Measurements from ENCODE around the gene ZCCHC7. TPM values are rescaled to one million over a fixed set of nuclear protein-coding genes. Genes with fewer than 3 reads are reported as not detected.

The ZCCHC7 gene
- total and polyA plus RNA-seq, 10 of the 15 experiments (the other 5 are each of a cell fraction or from before 2014, with no cell fraction given): 42.9 to 178 (median 53.3) TPM

- TF ChIP-seq CBFB (IDR thresholded peaks at IDR 0.05; ENCODE audit: low read depth): 0 out of 2 replicates have a peak, but pooled peaks have one; percentile 23
- no peak for TF ChIP-seq HDGF (IDR thresholded peaks at IDR 0.05)
- no peak for TF ChIP-seq WRNIP1 (IDR thresholded peaks at IDR 0.05; ENCODE audit: borderline replicate concordance, low read depth, low read length)
- no peak for TF ChIP-seq SMAD5 (IDR thresholded peaks at IDR 0.05; ENCODE audit: low read depth)
- peak; percentile 76 to 90 (median 77) for TF ChIP-seq CTCF (IDR thresholded peaks at IDR 0.05 in 2 of 3, conservative IDR thresholded peaks at IDR 0.05 in 1 of 3; ENCODE audit: control insufficient read depth in 2 of 3, extremely low read depth in 1 of 3, insufficient read depth in 1 of 3, low read depth in 3 of 3, low read length in 3 of 3)
- no peak for TF ChIP-seq EZH2 (IDR thresholded peaks at IDR 0.05; ENCODE audit: borderline replicate concordance, control insufficient read depth, low read depth, low read length)
- TF ChIP-seq POLR2A (IDR thresholded peaks at IDR 0.05; ENCODE audit: low read depth, low read length): no peak
- no peak for TF ChIP-seq ZNF384 (IDR thresholded peaks at IDR 0.05; ENCODE audit: borderline replicate concordance, low read depth, low read length)
- peak; percentile 80 to 83 for TF ChIP-seq IKZF2 (IDR thresholded peaks at IDR 0.05)
- no peak for TF ChIP-seq GABPA (IDR thresholded peaks at IDR 0.05; ENCODE audit: low read depth)
- no peak for TF ChIP-seq TCF7 (IDR thresholded peaks at IDR 0.05; ENCODE audit: borderline replicate concordance)
- TF ChIP-seq BCLAF1 (IDR thresholded peaks at IDR 0.05): no peak
- TF ChIP-seq NR2C2 (IDR thresholded peaks at IDR 0.05; ENCODE audit: borderline replicate concordance, control insufficient read depth, insufficient read length, low read depth): no peak
- TF ChIP-seq NKRF (conservative IDR thresholded peaks at IDR 0.05): 0 out of 2 replicates have a peak, but pooled peaks have one; percentile 29
- TF ChIP-seq MEF2B (IDR thresholded peaks at IDR 0.05; ENCODE audit: partially characterized antibody, poor library complexity, severe bottlenecking): peak; percentile 42
- TF ChIP-seq FOXM1 (IDR thresholded peaks at IDR 0.05; ENCODE audit: low read depth, low read length): 0 out of 2 replicates have a peak, but pooled peaks have one; percentile 64
- no peak for TF ChIP-seq RFX5 (IDR thresholded peaks at IDR 0.05; ENCODE audit: low read depth, low read length)
- no peak for TF ChIP-seq JUND (IDR thresholded peaks at IDR 0.05; ENCODE audit: low read depth, low read length)
- no peak for TF ChIP-seq ZNF207 (IDR thresholded peaks at IDR 0.05; ENCODE audit: borderline replicate concordance)
- TF ChIP-seq CBX5 (IDR thresholded peaks at IDR 0.05; ENCODE audit: low read depth): 0 out of 2 replicates have a peak, but pooled peaks have one; percentile 93
- no peak for TF ChIP-seq E4F1 (IDR thresholded peaks at IDR 0.05; ENCODE audit: borderline replicate concordance, partially characterized antibody)
- TF ChIP-seq CBX3 (IDR thresholded peaks at IDR 0.05; ENCODE audit: borderline replicate concordance, low read depth): no peak
- no peak for TF ChIP-seq SIX5 (IDR thresholded peaks at IDR 0.05; ENCODE audit: low read depth, low read length, severe bottlenecking)
Measured at GRCh38 chr9:37390759-37391158, 270.4 kb downstream of the ZCCHC7 start (continued).

Data from GM12878 (cell line).